ENCODE results near the gene WDR5B. TPM values are rescaled to one million over a fixed set of nuclear protein-coding genes. Genes with fewer than 3 reads are reported as not detected.

The WDR5B gene
- polyA plus RNA-seq, 1 donor (not counting 4 experiments of a cell fraction or from before 2014, with no cell fraction given), result 4.0 TPM

- Histone ChIP-seq H2AFZ (ENCODE audit: control insufficient read depth, low read length) (no peak overlapping the region), H3K4me1 (ENCODE audit: control insufficient read depth, extremely low read depth, insufficient read depth, low read length) (no peaks in the 10 kb centered on the region), H3K27ac (ENCODE audit: control insufficient read depth, insufficient read depth, low read length) (no peak overlapping the region), H3K27me3 (ENCODE audit: control insufficient read depth, extremely low read depth, insufficient read depth, low read length) (no peaks in the 10 kb centered on the region), H3K9me3 (ENCODE audit: control insufficient read depth, low read depth, low read length) (no peaks in the 10 kb centered on the region), H3K4me2 (ENCODE audit: control insufficient read depth, extremely low read depth, insufficient read depth, low read depth, low read length) (no peak overlapping the region), H3K4me3 (ENCODE audit: control insufficient read depth in 2 of 3, extremely low read depth in 1 of 3, insufficient read depth in 2 of 3, low read depth in 1 of 3, low read length in 3 of 3) (no peak overlapping the region), H3K79me2 (ENCODE audit: control insufficient read depth, insufficient read depth, low read length) (no peaks in the 10 kb centered on the region), H4K20me1 (ENCODE audit: control insufficient read depth, extremely low read depth, insufficient read depth, low read length) (no peaks in the 10 kb centered on the region), H3K36me3 (ENCODE audit: control insufficient read depth in 2 of 2, extremely low read depth in 1 of 2, insufficient read depth in 2 of 2, low read length in 2 of 2) (peaks cover 9 to 25% of the 10 kb centered on the region in 2 experiments), H3K9ac (ENCODE audit: control insufficient read depth, extremely low read depth, insufficient read depth, low read length) (no peak overlapping the region), H3K9me1 (ENCODE audit: control insufficient read depth, extremely low read depth, insufficient read depth, low read length) (no peaks in the 10 kb centered on the region)
- dilution Hi-C loops (cut with MboI; ENCODE audit: extremely low pct_ligation_motif_present, low sequenced_read_pairs), result no loop called here
- DNase-seq (ENCODE audit: low read depth, low spot score) (no peak), FAIRE-seq (no peak)
- no peak for TF ChIP-seq EZH2 (IDR thresholded peaks at IDR 0.05; ENCODE audit: low read length)
- TF ChIP-seq, protein P1, sequence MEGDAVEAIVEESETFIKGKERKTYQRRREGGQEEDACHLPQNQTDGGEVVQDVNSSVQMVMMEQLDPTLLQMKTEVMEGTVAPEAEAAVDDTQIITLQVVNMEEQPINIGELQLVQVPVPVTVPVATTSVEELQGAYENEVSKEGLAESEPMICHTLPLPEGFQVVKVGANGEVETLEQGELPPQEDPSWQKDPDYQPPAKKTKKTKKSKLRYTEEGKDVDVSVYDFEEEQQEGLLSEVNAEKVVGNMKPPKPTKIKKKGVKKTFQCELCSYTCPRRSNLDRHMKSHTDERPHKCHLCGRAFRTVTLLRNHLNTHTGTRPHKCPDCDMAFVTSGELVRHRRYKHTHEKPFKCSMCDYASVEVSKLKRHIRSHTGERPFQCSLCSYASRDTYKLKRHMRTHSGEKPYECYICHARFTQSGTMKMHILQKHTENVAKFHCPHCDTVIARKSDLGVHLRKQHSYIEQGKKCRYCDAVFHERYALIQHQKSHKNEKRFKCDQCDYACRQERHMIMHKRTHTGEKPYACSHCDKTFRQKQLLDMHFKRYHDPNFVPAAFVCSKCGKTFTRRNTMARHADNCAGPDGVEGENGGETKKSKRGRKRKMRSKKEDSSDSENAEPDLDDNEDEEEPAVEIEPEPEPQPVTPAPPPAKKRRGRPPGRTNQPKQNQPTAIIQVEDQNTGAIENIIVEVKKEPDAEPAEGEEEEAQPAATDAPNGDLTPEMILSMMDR (optimal IDR thresholded peaks at IDR 0.05 in 1 of 3, IDR thresholded peaks at IDR 0.05 in 1 of 3, conservative IDR thresholded peaks at IDR 0.05 in 1 of 3; ENCODE audit: extremely low read depth in 1 of 3, insufficient read depth in 2 of 3, low read length in 3 of 3), result no peak
These were observed 51.4 kb downstream of the WDR5B start for GRCh38 chr3:122364490-122364889.

Small RNAs within 50 kb of the gene (small RNA-seq; reads per million reads assigned to genes)
- gene AC083798.1 (ENCODE audit: insufficient read length in 3 of 3, low read depth in 3 of 3, low replicate concordance in 1 of 3), result 0 reads per million in 3 experiments

Other genes with a start within 250 kb of the WDR5B start
- gene CASR, start 232.4 kb downstream of the WDR5B start, polyA plus RNA-seq, result 0.01 TPM in 1 of 3 replicates, not detected in the others
- 649 to 1,138 TPM (median 1,068 TPM) in 3 replicates for gene CSTA, start 90.8 kb downstream of the WDR5B start, polyA plus RNA-seq
- 16.4 to 36.5 TPM (median 26.0 TPM) in 3 replicates for gene MIX23, start 32.8 kb downstream of the WDR5B start, polyA plus RNA-seq
- 56.7 to 124 TPM (median 118 TPM) in 3 replicates for gene FAM162A, start 31.9 kb downstream of the WDR5B start, polyA plus RNA-seq
- 59.4 to 66.7 TPM (median 61.4 TPM) in 3 replicates for gene KPNA1, start 98.9 kb upstream of the WDR5B start, polyA plus RNA-seq
- 62.4 to 70.1 TPM (median 66.1 TPM) in 3 replicates for gene PARP9, start 148.2 kb upstream of the WDR5B start, polyA plus RNA-seq
- 7.2 to 19.6 TPM (median 13.6 TPM) in 3 replicates for gene DTX3L, start 148.3 kb upstream of the WDR5B start, polyA plus RNA-seq
- 0.25 to 0.33 TPM (median 0.33 TPM) in 3 replicates for gene PARP15, start 161.6 kb upstream of the WDR5B start, polyA plus RNA-seq